Mucosa of descending colon (tissue), 3 donors: ENCODE data around the gene TTC34. TPM values are rescaled to one million over a fixed set of nuclear protein-coding genes. Genes with fewer than 3 reads are reported as not detected.
"Not testable (repeated sequence)": the region's sequence is repeated elsewhere in the genome, so short reads cannot be mapped to it uniquely, and the experiment has no call there.

Experiments
- ATAC-seq: fragments of 200-7000 bp; cut with Tn5 transposase; one replicate; pipeline ENCODE4 v1.9.1; 2020; ENCODE audit warnings: mild to moderate bottlenecking, moderate library complexity
- DNase-seq, 3 donors: peaks; one replicate each; pipeline ENCODE4 v3.0.0-alpha.2; 2020
- H3K36me3 ChIP-seq: fragments of 200-600 bp; one replicate; pipeline ENCODE4 v1.8.0; 2021; ENCODE audit warnings: low read depth, mild to moderate bottlenecking
- H3K4me1 ChIP-seq: fragments of 200-600 bp; one replicate; pipeline ENCODE4 v1.8.0; 2021; ENCODE audit warnings: low read depth, mild to moderate bottlenecking
- H3K4me3 ChIP-seq: fragments of 200-600 bp; one replicate; pipeline ENCODE4 v1.8.0; 2021; ENCODE audit warnings: mild to moderate bottlenecking
- H3K9me3 ChIP-seq: fragments of 200-600 bp; one replicate; pipeline ENCODE4 v1.8.0; 2021; ENCODE audit warnings: mild to moderate bottlenecking
- intact Hi-C, 2 donors: fragments of 100-400 bp; cut with DNase I in 1 of 2; cut with micrococcal nuclease in 1 of 2; formaldehyde crosslinking; loops; one replicate each; pipeline versions ENCODE4 v1.11.0 to v1.11.1; 2022; cut with DNase I, micrococcal nuclease
- total RNA-seq, 3 donors: library from RNA; stranded (reverse); fragmentation: NEBNext Ultra II Directional in 2 of 3; extraction: Animal tissue kit (Norgen Biotek cat#: 25700) in 2 of 3; gene quantifications; one replicate each; pipeline versions ENCODE4 v1.2.1 to v1.2.4, GENCODE V29; 2021 to 2023
- TF ChIP-seq, protein P1 (sequence below): fragments of 200-600 bp; IDR thresholded peaks from one replicate; pipeline ENCODE4 v1.8.0; 2022; ENCODE audit warnings: antibody characterized with exemption, mild to moderate bottlenecking
- donor health status: DM: no; HTN: no; CAD: no; lungs with moderate emphysema.
- donor health status: DM: no; HTN: no; CAD: no.
- donor health status: DM: no; HTN: yes; CAD: no.

TTC34 gene
- total RNA-seq, 3 donors from 2014 or later: 0.43 to 1.1 (median 0.61) TPM

GRCh38 chr1:2655598-2656434, 145.7 kb downstream of the TTC34 start:
- H3K9me3 ChIP-seq, H3K36me3 ChIP-seq, ATAC-seq, H3K4me1 ChIP-seq, intact Hi-C loops, H3K4me3 ChIP-seq: not testable (repeated sequence)
- peak in 2 of 3 donors; percentile 18 to 78 for DNase-seq

DNA sequence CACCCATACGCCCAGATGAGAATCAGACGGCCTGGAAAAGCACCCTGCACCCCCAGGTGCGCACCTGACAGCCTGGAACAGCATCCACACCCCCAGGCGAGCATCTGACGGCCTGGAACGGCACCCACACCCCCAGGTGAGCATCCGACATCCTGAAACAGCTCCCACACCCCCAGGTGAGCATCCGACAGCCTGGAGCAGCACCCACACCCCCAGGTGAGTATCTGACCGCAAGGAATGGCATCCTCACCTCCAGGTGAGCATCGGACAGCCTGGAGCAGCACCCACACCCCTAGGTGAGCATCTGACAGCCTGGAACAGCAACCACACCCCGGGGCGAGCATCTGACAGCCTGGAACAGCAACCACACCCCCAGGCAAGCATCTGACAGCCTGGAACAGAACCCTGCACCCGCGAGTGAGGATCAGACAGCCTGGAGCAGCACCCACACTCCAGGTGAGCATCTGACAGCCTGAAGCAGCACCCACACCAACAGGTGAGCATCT, 147.0 kb downstream of the TTC34 start:
- intact Hi-C loops, H3K9me3 ChIP-seq, H3K4me1 ChIP-seq, H3K4me3 ChIP-seq, H3K36me3 ChIP-seq: not testable (repeated sequence)
- peak in 2 of 3 donors; percentile 27 to 70 for DNase-seq
- ATAC-seq: peak; percentile 31

- H3K36me3 ChIP-seq, ATAC-seq, H3K4me1 ChIP-seq, intact Hi-C loops, H3K4me3 ChIP-seq, H3K9me3 ChIP-seq: not testable (repeated sequence)
- DNase-seq: peak; percentile 25 to 88 (median 39)
Observed at GRCh38 chr1:2653741-2654442, 147.6 kb downstream of the TTC34 start.

- DNase-seq: peak in 2 of 3 donors; percentile 21 to 70
Observed at GRCh38 chr1:2652926-2653571, 148.4 kb downstream of the TTC34 start.

DNA sequence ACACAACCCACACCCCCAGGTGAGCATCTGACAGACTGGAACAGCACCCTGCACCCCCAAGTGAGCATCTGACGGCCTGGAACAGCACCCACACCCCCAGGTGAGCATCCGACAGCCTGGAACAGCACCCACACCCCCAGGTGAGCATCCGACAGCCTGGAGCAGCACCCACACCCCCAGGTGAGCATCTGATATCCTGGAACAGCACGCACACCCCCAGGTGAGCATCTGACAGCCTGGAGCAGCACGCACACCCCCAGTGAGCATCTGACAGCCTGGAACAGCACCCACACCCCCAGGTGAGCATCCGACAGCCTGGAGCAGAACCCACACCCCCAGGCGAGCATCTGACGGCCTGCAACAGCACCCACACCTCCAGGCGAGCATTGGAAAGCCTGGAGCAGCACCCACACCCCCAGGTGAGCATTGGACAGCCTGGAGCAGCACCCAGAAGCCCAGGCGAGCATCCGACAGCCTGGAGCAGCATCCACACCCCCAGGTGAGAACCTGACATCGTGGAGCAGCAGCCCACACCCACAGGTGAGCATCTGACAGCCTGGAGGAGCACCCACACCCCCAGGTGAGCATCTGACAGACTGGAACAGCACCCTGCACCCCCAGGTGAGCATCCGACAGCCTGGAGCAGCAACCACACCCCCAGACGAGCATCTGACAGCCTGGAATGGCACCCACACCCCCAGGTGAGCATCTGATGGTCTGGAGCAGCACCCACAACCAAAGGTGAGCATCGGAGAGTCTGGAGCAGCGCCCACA, 149.2 kb downstream of the TTC34 start:
- intact Hi-C loops, H3K4me1 ChIP-seq, H3K4me3 ChIP-seq, H3K9me3 ChIP-seq, H3K36me3 ChIP-seq, ATAC-seq: not testable (repeated sequence)
- peak in 2 of 3 donors; percentile 17 to 66 for DNase-seq

More at GRCh38 chr1:2652926-2653571, 148.4 kb downstream of the TTC34 start:
- H3K4me1 ChIP-seq, H3K36me3 ChIP-seq, H3K9me3 ChIP-seq, intact Hi-C loops, ATAC-seq, H3K4me3 ChIP-seq: not testable (repeated sequence)

DNA sequence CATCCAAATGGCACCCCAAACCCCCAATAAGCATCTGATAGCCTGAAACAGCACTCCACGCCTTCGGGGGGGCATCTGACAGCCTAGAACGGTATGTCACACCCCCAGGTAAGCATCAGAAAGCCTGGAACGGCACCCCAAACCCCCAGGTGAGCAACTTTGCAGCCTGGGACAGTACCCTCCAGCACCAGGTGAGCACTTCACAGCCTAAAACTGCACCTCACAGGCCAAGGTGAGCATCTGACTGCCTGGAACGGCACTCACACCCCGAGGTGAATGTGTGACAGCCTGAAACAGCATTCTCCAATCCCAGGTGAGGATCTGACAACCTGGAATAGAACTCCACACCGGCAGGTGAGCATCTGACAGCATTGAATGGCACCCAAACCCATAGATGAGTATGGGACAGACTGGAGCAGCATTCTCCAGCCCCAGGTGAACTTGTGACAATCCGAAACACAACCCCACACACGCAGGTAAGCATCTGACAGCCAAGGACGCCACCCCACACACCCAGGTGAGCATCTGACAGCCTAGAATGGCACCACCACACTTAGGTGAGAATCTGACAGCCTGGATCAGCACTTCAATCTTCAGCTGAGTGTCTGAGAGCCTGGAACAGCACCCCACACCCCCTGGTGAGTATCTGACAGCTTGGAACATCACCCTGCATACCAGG, 150.4 kb downstream of the TTC34 start:
- TF ChIP-seq, protein P1, sequence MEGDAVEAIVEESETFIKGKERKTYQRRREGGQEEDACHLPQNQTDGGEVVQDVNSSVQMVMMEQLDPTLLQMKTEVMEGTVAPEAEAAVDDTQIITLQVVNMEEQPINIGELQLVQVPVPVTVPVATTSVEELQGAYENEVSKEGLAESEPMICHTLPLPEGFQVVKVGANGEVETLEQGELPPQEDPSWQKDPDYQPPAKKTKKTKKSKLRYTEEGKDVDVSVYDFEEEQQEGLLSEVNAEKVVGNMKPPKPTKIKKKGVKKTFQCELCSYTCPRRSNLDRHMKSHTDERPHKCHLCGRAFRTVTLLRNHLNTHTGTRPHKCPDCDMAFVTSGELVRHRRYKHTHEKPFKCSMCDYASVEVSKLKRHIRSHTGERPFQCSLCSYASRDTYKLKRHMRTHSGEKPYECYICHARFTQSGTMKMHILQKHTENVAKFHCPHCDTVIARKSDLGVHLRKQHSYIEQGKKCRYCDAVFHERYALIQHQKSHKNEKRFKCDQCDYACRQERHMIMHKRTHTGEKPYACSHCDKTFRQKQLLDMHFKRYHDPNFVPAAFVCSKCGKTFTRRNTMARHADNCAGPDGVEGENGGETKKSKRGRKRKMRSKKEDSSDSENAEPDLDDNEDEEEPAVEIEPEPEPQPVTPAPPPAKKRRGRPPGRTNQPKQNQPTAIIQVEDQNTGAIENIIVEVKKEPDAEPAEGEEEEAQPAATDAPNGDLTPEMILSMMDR: no peak
- DNase-seq: peak in 2 of 3 donors; percentile 5 to 6
- no peak for ATAC-seq
- Histone ChIP-seq H3K36me3 (no peaks in the 10 kb centered on the region), H3K9me3 (peaks cover 21% of the 10 kb centered on the region), H3K4me3 (no peak overlapping the region), H3K4me1 (no peaks in the 10 kb centered on the region)
- intact Hi-C loops: no loop called here

DNA sequence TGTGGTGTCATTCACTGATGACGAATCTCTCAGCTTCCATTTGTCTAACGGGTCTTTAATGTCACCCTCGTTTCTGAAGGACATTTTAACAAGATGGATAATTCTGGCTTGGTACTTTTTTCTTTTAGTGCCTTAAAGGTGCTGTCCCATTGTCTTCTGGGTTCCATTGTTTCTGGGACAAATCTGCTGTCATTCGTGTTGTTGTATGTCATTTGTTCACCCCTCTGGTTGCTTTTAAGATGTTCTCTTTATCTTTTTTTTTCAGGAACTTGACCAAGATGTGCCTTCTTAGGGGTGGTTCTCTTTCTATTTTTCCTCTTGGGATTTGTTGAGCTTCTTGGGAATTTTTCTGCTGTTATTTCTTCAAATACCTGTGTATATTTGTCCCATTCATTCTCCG, 154.7 kb downstream of the TTC34 start:
- TF ChIP-seq, protein P1: no peak
- intact Hi-C loops: no loop called here

More for the DNA sequence above, 154.7 kb downstream of the TTC34 start:
- no peak for ATAC-seq
- H3K9me3 ChIP-seq: peaks cover 22% of the 10 kb centered on the region
- no peak for DNase-seq
- peaks cover 10% of the 10 kb centered on the region for H3K4me1 ChIP-seq
- H3K4me3 ChIP-seq: no peak overlapping the region
- H3K36me3 ChIP-seq: no peaks in the 10 kb centered on the region
